NCI-H2227 (cell line): ENCODE data around the gene CKM.

ENCODE experiments used
- DNase-seq: peaks from one replicate; lab custom pipeline; 2025; ENCODE audit not compliant: unreplicated experiment; lab: John Stamatoyannopoulos, UW

The CKM gene

GRCh38 chr19:45322744-45323281 lies at the start of gene CKM:
Gene CKM, minus strand, starts transcription at chr19:45322875. Its CDS starts 3,162 bp downstream, at chr19:45319713.
- no peak for DNase-seq

DNA sequence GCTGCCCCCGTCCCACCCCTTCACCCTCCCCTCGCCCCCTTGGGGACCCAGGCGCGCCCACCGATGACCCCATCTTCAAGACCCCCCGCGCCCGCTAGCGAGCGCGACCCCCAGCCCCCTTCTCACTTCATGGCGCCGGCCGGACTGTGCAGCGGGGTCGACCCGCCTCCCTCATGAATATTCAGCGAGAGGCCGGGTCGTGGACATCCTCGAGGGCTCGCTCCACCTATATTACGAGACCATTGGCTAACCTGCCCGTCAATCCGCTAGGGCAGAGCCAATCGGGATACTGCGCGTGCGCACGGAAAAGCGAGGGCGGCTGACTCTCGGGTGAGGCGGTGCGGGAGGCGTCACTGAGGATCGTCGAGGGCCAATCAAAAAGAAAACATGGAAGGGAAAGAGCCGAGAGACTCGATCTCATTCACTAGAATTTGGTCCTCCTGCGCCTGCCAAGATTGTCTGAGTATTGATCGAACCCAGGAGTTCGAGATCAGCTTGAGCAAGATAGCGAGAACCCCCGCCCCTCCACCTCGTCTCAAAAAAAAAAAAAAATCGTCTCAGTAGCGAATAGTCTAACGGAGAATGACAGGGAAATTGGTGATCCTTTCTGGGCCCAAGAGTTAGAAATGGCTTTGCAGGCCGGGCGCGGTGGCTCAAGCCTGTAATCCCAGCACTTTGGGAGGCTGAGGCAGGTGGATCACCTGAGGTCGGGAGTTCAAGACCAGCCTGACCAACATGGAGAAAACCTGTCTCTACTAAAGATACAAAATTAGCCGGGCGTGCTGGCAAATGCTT lies 47.9 kb upstream of the CKM start, which contains the start of gene ERCC2:
ERCC2 (minus strand) TSS at position 164 of the 795 bp plus-strand sequence; CDS start at position 131, 33 bp downstream.
- peak; percentile 97 for DNase-seq

DNA sequence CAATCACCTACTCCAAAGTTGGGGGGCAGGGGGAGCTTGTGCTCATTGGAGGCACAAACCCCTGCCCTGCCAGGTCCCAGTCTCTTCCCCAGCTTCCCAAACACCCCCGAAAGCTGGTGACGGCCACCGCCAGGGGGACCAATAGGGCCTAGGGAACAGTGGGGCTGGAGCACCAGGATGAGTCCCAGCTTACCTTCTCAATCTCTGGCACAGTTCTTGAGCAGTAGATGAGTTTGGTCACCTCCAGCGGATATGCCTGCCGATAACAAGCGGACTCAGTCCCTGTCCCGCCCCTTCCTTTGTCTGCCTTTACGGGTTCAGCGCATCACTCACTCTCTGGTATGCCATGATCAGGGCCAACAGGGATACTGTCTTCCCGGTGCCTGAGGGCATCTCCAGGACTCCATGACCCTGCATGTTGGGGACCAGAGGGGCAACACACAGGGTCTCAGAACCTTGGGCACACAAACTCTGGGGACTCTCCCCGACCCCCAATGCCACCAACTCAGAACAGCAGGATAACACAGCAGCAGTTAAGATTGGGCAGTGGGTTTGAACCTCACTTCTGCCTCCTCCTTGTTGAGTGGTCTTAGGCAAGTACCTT lies 46.2 kb upstream of the CKM start:
- DNase-seq, result no peak

GRCh38 chr19:45368127-45368526 lies 45.5 kb upstream of the CKM start:
- DNase-seq, result no peak

DNA sequence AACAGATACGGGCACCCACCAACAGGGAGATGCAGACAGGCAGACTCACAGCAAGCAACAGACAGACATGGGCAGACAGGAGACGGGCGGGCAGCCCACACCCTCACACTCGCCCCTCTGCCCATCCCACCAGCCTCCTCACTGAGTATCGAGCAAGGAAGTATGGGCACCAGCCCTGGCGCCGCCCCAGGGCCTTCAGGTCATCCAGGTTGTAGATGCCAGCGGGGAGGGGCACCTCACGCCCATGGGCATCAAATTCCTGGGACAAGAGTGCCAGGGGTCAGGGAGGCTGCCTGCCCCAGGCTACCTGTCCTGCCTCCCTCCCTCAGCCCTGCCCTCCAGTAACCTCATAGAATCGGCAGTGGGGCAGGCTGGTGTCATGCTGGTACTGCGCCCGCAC lies 42.0 kb upstream of the CKM start:
- DNase-seq, result no peak

- DNase-seq, result no peak
Measured at GRCh38 chr19:45363861-45364459, 41.3 kb upstream of the CKM start.

GRCh38 chr19:45362291-45362690 lies 39.6 kb upstream of the CKM start:
- no peak for DNase-seq

GRCh38 chr19:45361608-45362007 lies 38.9 kb upstream of the CKM start:
- DNase-seq, result no peak

DNA sequence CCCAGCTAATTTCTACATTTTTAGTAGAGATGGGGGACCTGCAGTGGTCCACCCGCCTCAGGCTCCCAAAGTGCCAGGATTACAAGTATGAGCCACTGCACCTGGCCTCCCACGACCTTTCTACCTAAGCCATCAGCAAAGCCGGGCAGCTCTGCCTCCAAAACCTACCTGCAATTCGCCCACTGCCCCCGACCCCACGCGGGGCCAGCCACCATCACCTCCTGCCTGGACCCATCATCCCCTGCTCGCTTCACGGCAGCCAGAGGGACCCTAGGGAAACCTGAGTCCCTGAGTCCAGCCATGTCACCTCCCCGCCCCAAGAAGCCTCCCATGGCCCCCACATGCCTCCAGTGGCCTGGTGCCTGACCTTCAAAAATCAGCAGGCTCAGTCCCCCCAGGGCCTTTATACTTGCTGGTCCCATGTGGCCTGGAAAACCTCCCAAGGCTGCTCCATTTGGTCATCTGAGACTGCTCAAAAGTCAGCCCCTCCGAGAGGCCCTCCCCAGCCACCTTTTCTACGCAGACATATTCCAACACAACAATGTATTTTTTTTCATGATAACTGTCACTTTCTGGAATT lies 35.6 kb upstream of the CKM start:
- no peak for DNase-seq

GRCh38 chr19:45357445-45357783 lies 34.7 kb upstream of the CKM start:
- no peak for DNase-seq

GRCh38 chr19:45356760-45357444 lies 34.2 kb upstream of the CKM start:
- no peak for DNase-seq

GRCh38 chr19:45355910-45356309 lies 33.2 kb upstream of the CKM start:
- DNase-seq, result no peak

GRCh38 chr19:45355402-45355801 lies 32.7 kb upstream of the CKM start:
- no peak for DNase-seq

- no peak for DNase-seq
Measured at GRCh38 chr19:45354241-45354842, 31.7 kb upstream of the CKM start.

DNA sequence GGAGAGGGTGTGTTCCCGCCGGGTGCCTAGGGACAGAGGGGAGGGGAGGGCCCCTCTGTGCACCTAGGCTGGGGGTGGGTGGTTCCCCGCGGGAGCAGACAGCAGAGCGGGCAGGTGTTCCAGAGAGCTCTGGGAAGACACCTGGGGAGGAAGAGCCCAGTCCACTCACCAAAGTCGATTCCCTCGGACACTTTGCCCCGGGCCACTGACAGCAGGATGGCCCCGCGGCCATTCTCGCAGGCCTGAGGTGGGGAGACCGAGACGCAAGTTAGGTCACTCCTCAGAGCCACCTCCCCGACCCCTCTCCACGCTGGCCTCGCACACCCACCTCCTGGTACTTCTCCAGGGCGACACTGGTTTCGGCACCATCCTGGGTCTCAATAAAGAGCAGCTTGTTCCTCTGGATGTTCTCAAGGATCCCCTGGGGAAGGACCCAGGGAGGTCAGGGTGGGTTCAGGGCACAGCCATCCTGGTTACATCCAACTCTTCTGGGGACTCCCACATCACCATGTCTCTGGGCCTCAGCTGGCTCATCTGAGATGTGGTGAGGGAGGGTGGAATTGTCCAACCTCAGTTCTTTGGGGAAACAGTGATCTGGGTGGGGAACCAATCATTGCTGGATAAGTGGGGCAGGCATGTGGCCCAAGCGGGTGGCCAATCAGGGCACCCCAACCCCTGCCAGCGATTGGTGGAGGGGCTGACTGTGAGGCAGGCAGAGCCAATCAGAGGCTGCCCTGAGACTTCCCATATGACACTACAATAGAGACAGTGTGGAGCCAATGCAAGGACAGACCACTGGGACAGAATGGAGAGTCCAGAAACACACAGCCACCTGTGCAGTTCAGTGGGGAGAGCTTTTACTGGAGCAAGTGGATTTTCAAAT lies 30.5 kb upstream of the CKM start:
- no peak for DNase-seq

DNA sequence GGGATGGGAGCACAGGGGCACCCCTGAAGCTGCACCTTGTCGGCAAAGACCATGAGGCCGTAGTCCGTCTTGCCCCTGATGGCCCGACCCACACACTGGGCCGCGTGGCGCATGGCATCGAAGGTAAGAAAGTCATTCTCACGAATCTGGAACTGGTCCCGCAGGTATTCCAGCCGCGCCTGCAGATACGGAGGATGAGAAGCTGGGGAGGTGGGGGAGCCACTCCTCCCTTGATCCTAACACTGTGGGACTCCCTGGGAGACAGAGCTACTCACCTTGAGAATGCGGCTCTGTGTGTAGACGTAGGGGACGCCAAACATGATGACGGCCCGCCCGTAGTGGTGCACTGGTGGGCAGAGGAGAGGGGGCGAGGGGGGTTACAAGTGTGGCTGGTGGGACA lies 29.8 kb upstream of the CKM start:
- DNase-seq, result no peak

GRCh38 chr19:45352062-45352461 lies 29.4 kb upstream of the CKM start:
- no peak for DNase-seq

- DNase-seq, result no peak
Measured at GRCh38 chr19:45351401-45351952, 28.8 kb upstream of the CKM start.

GRCh38 chr19:45350477-45351058 lies 27.9 kb upstream of the CKM start:
- DNase-seq, result no peak
